GM19455 (cell line): ENCODE results near the gene KDM4B.

Experiments used
- ATAC-seq: cut with Tn5 transposase; IDR thresholded peaks from one replicate; pipeline ENCODE4 v1.9.1; 2021; ENCODE audit not compliant: unreplicated experiment

The KDM4B gene

DNA sequence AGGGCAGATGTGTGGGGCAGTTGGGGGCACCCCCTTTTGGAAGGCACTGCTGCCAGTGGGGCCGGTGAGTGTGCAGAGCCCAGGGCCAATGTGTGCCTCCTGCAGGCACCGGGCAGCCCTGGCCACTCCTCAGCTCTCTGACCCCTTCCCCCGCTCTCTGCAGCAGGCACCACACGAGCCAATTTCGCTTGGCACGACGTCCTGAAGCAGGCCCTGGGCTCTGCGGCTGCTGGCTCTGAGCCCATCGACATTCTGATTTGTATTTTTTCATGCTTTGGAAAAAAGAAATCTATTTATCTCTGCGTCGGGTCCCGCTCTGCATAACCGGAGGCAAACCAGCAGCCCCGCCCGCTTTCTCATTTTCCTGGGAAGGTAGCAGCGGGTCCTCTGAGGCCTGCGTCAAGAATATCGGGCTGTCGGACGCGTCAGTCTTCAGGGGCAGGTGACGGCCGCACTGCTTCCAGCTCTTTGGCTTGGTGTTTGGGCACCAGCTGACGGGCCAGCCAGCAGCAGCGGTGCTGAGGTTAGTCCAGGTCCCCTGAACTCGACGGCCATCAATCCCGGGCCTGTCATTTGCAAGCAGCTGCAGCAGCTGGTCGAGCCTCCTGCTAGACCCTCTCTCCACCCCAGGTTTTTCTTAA lies 134.3 kb downstream of the KDM4B start:
- ATAC-seq, result no peak

DNA sequence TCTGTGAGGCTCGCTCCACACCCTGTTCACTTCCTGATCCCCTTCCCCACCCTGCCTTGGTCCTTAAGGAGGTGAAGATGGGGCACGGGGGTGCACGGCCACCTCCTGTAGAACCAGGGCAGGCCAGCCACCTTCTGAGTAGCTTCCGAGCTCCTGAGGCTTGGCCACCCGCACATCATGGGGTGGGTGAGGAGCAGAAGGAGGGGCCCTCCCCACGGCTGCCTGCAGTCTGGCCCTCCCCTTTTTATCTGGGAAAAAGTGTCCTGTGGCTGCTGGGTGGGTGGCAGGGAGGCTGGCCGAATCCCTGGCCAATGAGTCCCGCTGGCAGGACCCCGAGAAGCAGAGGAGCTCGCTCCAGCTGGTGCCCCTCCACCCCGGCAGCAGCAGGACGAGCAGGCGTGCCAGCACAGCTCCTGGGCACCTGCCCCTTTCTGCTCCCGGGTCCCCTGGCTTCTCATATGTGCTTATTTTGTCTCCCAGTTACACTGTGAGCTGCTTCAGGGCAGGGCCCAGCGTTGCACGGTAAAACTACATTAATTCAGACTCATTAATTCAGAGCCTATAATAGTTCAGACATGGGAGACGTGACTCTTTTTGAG lies 135.0 kb downstream of the KDM4B start:
- ATAC-seq, result no peak

DNA sequence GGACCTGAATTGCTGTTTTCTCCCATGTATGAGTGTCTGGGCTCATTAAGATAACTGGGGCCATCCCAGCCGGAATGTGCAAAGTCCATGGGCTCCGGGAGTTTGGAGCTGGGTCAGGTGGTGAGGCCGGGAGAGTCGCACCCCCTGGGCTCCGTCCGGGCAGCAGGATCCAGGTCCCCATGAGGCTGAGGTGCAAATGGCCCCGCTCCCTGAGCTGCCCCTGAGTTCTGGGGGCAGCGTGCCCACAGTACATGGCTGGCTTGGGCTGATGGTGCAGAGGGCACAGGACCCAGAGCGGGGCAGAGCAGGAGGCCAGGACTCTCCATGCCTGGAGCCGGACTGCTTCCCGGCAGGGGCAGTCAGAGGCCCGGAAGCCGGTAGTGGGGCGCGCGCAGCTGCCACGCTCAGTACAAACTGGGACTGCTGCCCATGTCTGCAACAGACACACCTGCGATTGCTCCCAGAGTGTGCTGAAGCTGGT lies 136.0 kb downstream of the KDM4B start:
- ATAC-seq, result no peak

DNA sequence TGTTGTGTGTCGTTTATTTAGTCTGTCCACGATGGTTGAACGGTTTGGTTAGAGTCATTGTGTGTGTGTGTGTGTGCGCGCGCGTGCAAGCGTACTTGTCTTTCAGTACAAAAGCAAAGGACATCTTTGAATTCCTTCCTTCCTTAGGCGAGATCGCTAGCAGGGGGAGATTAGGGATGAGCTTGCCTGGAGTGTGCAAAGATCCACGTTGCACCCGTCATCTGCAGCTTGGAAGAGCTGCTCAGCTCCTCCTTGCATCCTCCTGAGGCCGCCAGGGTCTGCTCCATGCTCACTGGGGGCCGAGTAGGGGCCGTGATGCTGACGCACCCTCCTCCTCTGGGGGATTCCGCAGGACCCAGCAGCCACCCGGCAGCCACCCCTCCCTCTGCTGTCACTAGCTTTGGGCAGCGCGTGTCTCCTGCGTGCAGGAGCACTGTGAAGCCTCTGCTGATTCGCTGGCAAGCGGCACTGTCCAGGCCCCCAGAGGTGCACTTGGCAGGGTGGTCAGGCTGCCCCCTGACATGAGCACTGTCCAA lies 137.3 kb downstream of the KDM4B start:
- ATAC-seq, result no peak

DNA sequence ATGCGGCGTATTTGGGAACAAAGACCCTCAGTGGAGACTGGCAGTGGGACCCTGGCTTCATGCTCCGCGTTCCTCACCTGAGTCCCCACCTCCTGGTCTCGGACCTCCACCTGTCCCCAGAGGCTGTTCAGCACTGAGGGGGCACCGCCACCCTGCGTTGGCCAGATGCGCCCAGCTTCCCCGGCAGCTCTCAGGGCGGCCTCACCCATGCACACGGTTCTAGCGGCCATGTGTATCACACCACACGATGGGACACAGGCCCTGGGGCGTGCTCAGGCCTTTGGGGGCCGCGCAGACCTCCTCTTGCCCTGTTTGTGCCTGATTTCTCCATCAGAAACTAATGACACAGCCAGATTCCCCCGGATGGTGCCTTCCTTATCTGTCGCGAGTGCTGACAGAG lies 138.1 kb downstream of the KDM4B start:
- ATAC-seq, result no peak

DNA sequence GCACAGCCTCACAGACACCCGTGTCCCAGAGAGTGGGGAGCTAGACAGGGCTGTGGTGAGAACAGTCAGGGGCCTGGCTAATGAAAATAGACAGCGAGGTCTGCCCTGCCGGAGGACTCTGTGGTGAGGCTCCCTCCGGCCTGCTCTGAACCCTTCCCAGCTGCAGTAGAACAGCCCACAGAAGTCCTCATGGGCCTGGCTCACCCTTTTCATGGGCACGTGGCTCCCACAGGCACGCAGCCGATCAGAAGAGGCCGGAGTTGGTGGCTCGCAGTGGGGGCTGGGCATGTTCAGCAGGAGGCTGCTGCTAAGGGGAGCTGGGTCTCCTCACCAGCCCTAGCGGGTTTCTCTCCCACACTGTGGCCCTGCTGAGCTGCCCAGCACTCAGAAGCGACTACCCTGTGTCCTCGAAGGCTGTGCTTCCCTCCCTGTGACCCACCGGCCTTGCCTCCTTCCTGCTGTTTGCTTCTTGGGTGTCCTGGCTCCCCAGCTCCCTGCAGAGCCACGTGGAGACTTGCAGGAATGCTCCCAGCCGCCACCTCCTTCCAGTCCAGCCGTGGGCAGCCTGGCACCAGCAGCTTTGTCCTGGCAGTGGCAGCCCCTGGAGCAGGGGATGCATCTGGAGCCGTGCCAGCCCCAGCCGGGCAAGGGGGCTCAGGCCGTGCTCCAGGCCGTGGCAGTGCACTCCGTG lies 138.7 kb downstream of the KDM4B start:
- no peak for ATAC-seq

DNA sequence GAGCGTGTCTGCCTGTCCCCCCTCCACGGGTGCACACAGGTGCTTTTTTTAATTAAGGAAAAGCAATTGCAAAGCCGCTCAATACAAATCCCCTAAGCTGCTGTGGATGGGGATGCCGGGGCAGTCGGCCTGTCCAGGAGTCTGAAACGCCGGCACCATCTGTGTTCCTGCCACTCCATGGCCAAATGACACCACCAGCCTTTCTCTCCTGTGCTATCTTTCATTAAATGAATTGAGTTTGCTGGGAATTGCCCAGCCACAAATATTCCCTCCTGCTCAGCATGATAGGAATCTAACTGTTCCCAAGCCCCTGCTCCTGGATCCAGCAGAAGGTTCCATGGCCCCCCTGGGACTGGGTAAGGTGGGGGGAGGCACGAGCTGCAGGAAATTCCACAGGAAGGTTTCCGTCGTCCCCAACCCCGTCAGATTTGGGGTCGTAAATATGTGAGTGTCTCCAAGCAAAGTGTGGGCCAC lies 139.2 kb downstream of the KDM4B start:
- no peak for ATAC-seq

DNA sequence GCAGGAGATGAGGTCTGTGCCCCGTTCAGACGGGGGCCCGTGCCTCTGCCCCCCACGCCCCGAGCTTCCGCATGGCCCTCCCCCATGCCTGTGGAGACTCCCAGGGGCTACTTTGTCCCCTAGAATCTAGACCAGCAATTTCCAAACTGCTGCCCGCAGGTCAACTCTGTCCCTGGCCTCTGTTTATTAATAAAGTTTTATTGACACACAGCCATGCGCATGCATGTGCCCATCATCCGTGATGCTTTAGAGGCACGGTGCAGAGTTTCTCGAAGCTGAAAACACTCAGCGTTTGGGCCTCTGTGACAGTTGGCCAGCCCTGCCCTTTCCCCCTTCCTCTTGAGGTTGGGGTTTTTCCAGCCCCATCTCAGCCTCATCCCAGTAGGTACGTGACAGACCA lies 140.0 kb downstream of the KDM4B start:
- ATAC-seq, result no peak

DNA sequence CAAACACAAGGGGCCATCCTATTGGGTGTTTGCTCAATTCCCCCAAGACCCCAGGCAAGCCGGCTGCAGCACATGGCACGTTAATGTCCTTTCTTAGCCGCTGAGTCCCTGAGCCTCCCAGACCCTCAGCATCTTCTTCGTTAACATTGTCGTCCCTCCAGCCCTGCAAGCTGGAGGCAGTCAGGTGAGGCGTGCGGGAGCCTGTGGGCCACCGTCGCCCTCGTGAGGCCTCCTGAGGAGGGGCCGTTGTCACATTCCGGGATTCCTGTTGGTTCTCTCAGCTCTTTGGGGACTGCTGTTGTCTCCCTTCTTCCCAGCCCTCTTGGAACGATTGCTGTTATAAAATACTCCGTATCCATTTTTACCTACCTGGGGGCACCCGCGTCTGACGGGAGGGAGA lies 140.6 kb downstream of the KDM4B start:
- no peak for ATAC-seq

DNA sequence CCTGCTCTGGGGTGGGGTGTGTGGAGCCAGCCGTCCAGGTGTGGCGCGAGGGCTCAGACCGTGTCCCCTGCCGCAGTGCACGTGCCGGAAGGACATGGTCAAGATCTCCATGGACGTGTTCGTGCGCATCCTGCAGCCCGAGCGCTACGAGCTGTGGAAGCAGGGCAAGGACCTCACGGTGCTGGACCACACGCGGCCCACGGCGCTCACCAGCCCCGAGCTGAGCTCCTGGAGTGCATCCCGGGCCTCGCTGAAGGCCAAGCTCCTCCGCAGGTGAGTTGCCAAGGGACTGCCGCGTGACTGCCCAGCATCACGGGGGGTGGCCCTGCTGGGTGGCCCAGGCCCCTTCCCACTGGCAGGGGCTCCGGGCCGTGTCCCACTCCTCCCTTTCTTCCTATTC lies 141.6 kb downstream of the KDM4B start:
- ATAC-seq, result no peak

DNA sequence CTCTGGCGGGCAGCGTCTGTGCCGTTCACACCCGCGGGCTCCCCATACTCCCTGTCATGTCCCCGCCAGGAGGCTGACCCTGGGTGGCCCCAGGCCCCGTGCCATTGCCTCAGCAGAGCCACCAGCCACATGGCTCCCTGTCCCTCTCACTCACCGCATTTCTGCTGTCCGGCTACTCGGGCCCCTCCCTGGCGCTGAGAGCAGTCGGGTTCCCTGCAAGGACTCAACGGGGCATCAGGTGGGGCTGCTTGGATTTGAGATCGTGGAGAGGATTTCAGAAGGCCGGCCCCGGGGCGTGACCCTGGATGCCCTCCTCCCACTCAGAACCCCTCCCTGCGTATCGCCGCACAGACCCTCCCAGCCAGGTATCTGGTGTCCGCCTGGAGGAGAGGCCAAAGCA lies 142.1 kb downstream of the KDM4B start:
- ATAC-seq, result no peak

DNA sequence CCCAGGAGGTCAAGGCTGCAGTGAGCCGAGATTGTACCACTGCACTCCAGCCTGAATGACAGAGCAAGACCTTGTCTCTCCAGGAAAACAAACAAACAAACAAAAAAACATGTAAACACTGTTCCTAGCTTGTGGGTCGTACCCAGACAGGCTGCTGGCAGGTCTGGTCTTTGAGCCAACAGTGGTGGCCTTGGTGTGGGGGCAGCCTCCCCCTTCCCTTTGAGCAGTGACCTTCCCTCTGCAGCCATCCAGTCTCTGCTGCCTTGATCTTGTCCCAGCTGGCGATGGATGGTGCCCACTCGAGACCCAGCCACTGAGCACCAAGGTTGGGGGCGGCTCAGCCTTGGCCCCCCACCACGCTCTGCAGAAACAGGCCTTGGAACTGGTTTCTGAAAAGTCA lies 143.3 kb downstream of the KDM4B start:
- ATAC-seq, result no peak

DNA sequence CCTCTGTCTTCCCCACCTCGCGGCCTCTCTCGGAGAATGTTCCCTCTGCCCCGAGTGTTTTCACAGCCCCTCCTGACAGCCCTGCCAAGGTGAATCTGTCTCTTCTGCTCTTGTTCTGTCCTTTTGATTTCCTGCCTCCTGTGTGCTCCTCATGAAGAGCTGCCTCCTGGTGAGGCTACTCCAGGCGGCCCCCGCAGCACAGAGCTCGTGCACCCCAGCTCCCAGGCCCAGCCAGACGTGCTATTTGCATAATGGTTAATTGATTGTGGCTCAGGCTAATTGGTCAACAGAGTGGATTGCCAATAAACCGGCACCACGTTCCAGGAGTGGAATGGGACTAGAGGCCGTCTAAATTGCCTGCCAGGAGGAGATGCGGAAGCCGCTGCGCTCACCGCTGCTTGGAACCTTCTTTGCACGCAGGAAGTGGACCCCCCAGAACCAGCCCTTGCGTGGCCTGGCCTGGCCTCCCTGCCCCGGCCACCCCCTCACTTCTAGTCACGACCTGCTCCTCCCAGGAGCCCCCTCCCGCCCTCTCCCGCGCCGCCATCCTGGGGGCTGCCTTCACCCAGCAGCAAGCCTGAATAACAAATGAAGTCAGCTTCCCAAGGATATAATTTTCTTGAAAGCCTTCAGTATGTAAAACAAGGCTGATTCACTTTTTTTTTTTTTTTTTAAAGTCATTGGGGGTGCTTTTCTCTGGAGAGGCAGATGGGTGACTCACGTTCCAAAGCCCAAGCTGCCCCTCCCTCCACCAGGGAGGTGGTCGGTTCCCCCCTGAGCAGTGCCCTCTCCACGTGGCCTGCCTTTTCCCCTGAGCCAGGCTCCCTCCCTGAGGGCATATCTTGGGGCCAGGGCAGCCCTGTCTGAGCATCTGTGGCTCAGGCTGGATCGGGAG lies 144.0 kb downstream of the KDM4B start:
- no peak for ATAC-seq

DNA sequence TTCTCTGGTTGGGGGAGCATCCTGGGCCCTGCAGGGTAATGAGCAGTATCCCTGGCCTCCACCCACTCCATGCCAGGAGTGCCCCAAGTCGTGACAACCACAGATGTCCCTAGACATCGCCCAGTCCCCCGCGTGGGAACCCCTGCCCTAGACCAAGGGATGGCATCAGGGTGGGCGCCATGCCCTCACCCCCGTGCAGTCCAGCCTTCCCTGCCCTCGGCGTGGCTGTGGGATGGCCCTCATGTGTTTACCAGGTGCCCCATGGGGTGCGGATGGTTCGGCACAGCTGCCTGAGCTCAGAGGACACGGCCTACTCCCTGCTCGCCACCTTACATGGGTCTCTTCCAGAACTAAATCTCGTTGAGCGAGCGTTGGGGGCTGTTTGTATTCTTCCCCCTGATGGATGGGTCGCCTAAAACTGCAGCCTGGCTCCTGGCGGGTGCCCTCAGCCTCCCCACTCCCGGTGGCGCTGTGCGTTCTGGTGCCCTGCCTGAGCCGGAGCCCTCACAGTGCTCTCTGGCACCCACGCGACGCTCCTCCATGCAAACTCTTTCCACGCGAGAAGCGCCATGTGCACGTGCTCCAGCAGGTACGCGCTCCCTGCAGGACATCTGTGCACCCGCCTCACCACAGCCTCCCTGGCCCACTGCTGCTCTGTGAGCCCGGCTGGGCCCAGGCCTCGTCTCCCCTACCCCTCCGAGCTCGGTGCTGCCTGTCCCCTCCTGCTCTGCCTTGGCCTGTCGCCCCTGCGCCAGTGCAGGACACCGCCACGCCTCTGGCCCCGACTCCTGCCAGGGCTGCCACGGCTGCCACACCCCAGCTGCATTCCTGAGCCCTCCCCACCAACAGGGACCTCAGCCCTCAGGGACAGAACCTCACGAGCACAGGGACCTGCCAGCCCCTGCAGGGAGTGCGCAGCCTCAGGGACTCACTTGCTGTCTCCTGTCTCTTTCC lies 145.0 kb downstream of the KDM4B start:
- ATAC-seq, result no peak

DNA sequence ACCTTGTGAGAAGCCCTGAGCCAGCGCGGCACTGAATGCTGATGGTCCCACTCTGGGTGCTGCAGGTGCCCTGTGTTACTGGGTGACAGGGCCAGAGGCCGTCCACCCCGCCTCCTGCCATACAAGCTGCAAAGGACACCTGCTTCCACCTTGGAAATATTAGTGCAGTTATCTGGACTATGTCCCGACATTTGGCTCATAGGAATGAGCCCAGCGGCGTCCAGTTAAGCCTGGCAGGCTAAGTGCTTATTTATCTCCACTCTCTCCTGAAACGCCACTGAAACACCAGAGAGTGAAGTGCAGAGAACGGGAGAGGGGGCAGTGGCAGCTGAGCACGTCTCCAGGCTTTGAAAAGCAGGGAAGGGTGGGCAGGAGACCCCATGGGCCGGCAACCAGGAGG lies 145.8 kb downstream of the KDM4B start:
- ATAC-seq, result no peak

DNA sequence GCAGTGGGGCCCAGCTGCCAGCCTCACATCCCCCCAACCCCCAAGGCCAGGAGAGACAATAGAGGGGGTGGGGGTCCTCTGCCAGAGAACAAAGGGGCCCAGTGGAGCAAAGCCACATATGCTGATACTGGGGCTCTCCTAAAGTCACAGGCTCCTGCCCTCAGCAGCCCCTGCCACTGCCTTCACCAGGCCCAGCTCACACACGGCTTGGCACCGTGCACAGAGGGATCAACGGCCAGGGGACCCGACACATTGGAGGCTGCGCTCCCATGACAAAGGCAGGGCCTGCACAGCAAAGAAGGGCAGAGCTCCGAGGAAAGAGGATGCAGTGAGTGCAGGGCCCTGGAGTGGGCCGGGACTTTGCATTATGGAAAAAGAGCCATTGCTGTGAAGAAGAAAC lies 146.4 kb downstream of the KDM4B start:
- no peak for ATAC-seq

DNA sequence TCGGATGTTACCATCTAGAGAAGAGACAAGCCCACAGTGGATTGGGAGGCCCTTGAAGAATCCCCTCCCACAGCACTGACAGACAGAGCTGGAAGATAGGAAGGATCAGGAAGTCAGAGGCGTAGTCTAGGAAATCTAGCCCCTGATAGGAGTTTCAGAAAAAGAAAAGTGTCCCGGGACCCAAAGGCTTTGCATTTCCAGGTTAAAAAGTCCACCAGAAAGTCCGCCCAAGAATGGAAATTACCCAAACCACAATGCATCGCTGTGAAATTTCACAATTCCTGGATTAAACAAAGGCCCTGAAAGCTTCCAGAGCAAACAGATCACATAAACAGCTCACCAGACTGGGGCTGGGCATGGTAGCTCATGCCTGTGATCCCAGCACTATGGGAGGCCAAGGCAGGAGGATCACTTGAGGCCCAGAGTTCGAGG lies 146.9 kb downstream of the KDM4B start:
- ATAC-seq, result no peak

DNA sequence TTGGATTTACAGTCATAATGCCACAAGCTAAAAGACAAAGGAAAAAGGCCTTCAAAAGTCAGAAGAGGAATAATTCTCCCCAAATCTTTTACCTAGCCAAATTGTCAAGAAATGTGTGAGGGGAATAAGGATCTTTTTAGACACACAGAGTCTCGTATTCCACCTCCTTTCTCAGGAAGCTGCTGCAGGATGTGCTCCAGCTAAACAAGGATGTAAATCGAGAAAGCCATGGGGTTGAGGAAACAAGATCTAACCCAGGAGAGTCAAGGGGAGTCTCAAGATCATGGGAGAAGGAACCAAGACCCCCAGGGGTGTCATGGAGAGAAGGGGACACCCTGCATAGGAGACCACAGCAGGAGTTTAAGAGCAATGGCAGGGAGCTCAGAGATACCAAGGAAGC lies 147.4 kb downstream of the KDM4B start:
- no peak for ATAC-seq

DNA sequence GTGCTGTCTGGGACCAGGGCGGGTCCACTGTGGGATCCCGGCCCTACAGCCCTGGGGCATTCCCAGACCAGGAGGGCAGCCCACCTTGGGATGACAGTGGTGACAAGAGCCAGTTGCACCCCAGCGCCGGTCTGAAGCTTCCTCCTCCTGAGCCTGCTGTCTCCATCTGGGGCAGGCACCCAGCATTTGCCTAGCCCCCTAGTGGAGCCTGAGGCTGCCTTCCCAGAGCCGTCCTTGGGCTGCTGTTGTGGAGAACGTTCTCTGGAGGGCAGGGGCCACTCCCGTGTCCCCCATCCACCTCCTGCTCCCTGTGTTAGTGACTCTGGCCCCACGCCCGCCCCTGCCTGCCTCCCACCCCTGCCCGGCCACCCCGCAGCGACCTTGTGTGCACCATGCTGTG lies 148.5 kb downstream of the KDM4B start:
- no peak for ATAC-seq

DNA sequence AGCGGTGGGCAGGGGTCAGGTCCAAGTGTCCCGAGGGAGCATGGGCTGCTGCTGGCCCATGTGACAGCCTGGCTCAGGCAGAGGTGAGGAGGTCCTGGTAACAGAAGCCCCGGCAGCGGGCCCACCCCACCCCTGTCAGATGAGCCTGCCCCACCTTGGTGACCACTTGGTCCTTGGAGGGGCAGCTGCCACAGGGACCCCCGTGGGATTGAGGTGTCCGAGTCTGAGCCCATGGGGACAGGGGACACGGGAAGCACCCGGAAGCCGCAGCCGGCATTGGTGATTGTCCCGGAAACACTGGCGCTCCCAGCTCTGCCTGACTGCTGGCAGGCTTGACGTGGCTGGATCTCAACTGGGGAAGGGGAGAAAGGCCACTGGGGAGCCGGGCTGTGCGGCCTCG lies 149.1 kb downstream of the KDM4B start:
- no peak for ATAC-seq
